ENCODE measurements around the gene SLC6A4.

- no peak for TF ChIP-seq CTCF (IDR thresholded peaks at IDR 0.05)
- no peak for TF ChIP-seq POLR2A (IDR thresholded peaks at IDR 0.05)
These were observed 43.7 kb upstream of the SLC6A4 start for GRCh38 chr17:30279156-30279555.
